ENCODE measurements around the gene MARCHF3. TPM values are rescaled to one million over a fixed set of nuclear protein-coding genes. Genes with fewer than 3 reads are reported as not detected.

Gene MARCHF3
- total RNA-seq, 1 experiment from 2014 or later: 0.61 TPM

DNA sequence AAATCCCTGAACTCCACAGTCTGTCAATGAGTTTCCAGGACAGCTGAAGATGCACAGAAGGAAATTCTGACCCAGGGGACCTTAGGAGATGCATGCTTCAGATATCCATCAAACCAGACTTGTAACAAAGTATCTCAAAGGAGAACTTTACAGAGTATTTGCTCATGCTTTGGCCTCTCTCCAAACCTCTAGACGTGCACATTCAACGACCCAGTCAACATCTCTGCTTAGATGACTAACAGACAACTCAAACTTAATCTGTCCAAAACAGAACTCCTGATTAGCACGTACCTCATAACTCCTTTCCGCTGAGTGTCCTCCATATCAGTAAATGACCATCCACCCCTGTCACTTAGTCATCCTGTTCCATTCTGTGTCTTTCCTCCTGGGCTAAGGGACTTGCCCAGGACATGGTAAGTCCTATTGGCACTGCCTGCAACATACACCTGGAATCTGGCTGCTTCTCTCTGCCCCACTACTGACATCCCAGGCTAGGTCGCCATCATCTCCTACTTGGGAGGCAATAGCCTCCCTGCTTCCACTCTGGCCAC, 146.0 kb downstream of the MARCHF3 start:
- POLR2A ChIA-PET: no interaction called here
- no peaks in the 10 kb centered on the region for H3K36me3 ChIP-seq (ENCODE audit: control insufficient read depth, insufficient read depth, low read length)
- H3K4me1 ChIP-seq: no peaks in the 10 kb centered on the region
- no peaks in the 10 kb centered on the region for H3K27me3 ChIP-seq (replicated peaks; ENCODE audit: control insufficient read depth, insufficient read depth, low read length)
- no peak overlapping the region for H3K4me3 ChIP-seq (ENCODE audit: low read depth, low read length)
- Mint-ChIP-seq H3K27ac (ENCODE audit: unreplicated experiment) (no peak overlapping the region), H3K9me3 (ENCODE audit: unreplicated experiment) (no peaks in the 10 kb centered on the region), H3K4me3 (ENCODE audit: unreplicated experiment) (no peak overlapping the region), H3K27me3 (ENCODE audit: insufficient read depth, unreplicated experiment) (no peaks in the 10 kb centered on the region), H3K4me1 (ENCODE audit: low read depth, unreplicated experiment) (no peaks in the 10 kb centered on the region), H3K36me3 (ENCODE audit: insufficient read depth, unreplicated experiment) (no peaks in the 10 kb centered on the region)
- CTCF ChIA-PET: no interaction called here
- intact Hi-C loops (cut with micrococcal nuclease; ENCODE audit: unreplicated experiment): no loop called here
- TF ChIP-seq, protein P1, sequence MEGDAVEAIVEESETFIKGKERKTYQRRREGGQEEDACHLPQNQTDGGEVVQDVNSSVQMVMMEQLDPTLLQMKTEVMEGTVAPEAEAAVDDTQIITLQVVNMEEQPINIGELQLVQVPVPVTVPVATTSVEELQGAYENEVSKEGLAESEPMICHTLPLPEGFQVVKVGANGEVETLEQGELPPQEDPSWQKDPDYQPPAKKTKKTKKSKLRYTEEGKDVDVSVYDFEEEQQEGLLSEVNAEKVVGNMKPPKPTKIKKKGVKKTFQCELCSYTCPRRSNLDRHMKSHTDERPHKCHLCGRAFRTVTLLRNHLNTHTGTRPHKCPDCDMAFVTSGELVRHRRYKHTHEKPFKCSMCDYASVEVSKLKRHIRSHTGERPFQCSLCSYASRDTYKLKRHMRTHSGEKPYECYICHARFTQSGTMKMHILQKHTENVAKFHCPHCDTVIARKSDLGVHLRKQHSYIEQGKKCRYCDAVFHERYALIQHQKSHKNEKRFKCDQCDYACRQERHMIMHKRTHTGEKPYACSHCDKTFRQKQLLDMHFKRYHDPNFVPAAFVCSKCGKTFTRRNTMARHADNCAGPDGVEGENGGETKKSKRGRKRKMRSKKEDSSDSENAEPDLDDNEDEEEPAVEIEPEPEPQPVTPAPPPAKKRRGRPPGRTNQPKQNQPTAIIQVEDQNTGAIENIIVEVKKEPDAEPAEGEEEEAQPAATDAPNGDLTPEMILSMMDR (IDR thresholded peaks at IDR 0.05; ENCODE audit: insufficient read depth in 1 of 2, low read depth in 1 of 2, low read length in 1 of 2, severe bottlenecking in 1 of 2, unreplicated experiment in 1 of 2): no peak
- H3K9me3 ChIP-seq: no peaks in the 10 kb centered on the region
- DNase-seq: no peak
- no TSS peak for BruUV-seq (replicated peaks)

DNA sequence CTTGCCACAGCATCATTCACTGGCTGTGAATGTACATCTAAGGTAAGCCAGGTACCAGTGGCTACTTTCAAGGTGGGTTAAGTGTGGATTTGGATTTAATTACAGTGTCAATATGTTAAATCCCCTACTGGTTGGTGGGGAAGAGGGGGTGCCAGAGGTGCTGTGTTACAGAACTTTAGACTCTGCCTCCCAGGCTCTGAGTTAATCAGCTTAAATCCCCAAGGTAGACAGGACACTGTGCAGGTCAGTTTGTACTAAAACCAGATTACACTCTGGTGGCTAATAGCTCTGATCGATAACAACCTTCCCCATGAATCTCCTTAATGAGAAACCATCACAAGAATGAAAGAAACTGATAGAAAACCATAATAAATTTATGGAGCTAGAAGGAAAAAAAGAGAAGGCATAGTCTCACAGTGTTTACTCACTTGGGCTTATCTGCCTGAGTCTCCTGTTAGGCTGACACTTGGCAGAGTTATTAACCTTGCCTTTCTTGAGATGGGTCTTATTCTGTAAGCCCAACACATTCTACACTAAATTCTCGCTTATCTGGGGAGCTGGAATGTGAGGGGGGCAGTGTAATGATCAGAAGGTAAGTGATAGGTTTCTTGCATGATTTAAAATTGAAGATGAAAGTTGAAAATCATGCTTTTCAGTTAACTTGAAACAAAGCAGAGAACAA, 146.7 kb downstream of the MARCHF3 start:
- POLR2A ChIA-PET: no interaction called here
- H3K4me3 Mint-ChIP-seq (ENCODE audit: unreplicated experiment): no peak overlapping the region
- BruUV-seq (replicated peaks): no TSS peak

DNA sequence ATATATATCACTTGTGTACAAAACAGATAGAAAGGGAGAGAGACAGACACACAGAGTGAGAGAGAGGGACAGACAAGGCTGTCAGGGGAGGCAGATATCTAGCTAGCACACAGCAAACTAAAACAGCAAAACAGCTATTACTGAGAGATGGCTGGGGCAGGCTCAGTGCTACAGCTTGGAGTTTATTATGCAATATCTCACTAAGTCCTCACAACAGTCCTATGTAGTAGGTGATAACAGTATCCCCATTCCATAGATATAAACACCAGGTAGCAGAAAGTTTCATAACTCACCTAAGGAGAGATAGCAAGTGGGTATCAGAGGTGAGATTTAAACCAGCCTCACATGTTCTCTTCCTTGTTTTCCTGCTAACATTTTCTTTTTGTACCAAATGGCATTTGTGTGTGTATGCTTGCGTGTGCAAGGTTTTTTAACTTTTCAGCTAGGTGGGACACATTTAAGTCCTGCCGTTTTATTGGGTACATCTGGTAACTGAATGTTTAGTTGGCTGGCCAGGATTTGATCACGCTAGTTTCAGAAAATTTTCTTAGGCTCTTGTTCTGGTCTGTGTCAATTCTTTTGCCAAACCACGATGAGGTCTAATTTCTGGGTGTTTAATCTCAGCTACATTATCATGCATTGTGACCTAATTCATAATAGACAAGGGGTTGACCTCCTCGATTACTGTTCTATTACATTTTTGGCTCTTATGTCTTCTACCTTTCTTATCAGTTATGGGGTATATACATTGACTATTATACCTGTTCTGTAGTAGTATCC, 148.3 kb downstream of the MARCHF3 start:
- H3K36me3 ChIP-seq (ENCODE audit: control insufficient read depth, insufficient read depth, low read length): no peaks in the 10 kb centered on the region
- no peaks in the 10 kb centered on the region for H3K4me1 ChIP-seq
- no peak for DNase-seq
- TF ChIP-seq, protein P1 (IDR thresholded peaks at IDR 0.05; ENCODE audit: insufficient read depth in 1 of 2, low read depth in 1 of 2, low read length in 1 of 2, severe bottlenecking in 1 of 2, unreplicated experiment in 1 of 2): no peak
- no peak overlapping the region for H3K27ac Mint-ChIP-seq (ENCODE audit: unreplicated experiment)
- ChIA-PET CTCF (no interaction called here), POLR2A (no interaction called here)
- H3K9me3 Mint-ChIP-seq (ENCODE audit: unreplicated experiment): no peaks in the 10 kb centered on the region
- H3K4me3 ChIP-seq (ENCODE audit: low read depth, low read length): no peak overlapping the region
- H3K4me1 Mint-ChIP-seq (ENCODE audit: low read depth, unreplicated experiment): no peaks in the 10 kb centered on the region
- H3K27me3 ChIP-seq (replicated peaks; ENCODE audit: control insufficient read depth, insufficient read depth, low read length): no peaks in the 10 kb centered on the region
- no peaks in the 10 kb centered on the region for H3K9me3 ChIP-seq
- no peaks in the 10 kb centered on the region for H3K27me3 Mint-ChIP-seq (ENCODE audit: insufficient read depth, unreplicated experiment)
- intact Hi-C loops (cut with micrococcal nuclease; ENCODE audit: unreplicated experiment): no loop called here
- BruUV-seq (replicated peaks): no TSS peak
- no peaks in the 10 kb centered on the region for H3K36me3 Mint-ChIP-seq (ENCODE audit: insufficient read depth, unreplicated experiment)
- H3K4me3 Mint-ChIP-seq (ENCODE audit: unreplicated experiment): no peak overlapping the region

More for the DNA sequence above, 146.7 kb downstream of the MARCHF3 start:
- no peaks in the 10 kb centered on the region for H3K9me3 Mint-ChIP-seq (ENCODE audit: unreplicated experiment)
- TF ChIP-seq, protein P1 (IDR thresholded peaks at IDR 0.05; ENCODE audit: insufficient read depth in 1 of 2, low read depth in 1 of 2, low read length in 1 of 2, severe bottlenecking in 1 of 2, unreplicated experiment in 1 of 2): no peak
- Histone ChIP-seq H3K36me3 (ENCODE audit: control insufficient read depth, insufficient read depth, low read length) (no peaks in the 10 kb centered on the region), H3K4me1 (no peaks in the 10 kb centered on the region), H3K9me3 (no peaks in the 10 kb centered on the region), H3K4me3 (ENCODE audit: low read depth, low read length) (no peak overlapping the region), H3K27me3 (replicated peaks; ENCODE audit: control insufficient read depth, insufficient read depth, low read length) (no peaks in the 10 kb centered on the region)
- no peak for DNase-seq
- no peak overlapping the region for H3K27ac Mint-ChIP-seq (ENCODE audit: unreplicated experiment)
- no peaks in the 10 kb centered on the region for H3K27me3 Mint-ChIP-seq (ENCODE audit: insufficient read depth, unreplicated experiment)
- CTCF ChIA-PET: no interaction called here
- H3K36me3 Mint-ChIP-seq (ENCODE audit: insufficient read depth, unreplicated experiment): no peaks in the 10 kb centered on the region
- intact Hi-C loops (cut with micrococcal nuclease; ENCODE audit: unreplicated experiment): no loop called here
- H3K4me1 Mint-ChIP-seq (ENCODE audit: low read depth, unreplicated experiment): no peaks in the 10 kb centered on the region
